Mucosa of descending colon (tissue), 3 donors: ENCODE results near the gene CNTNAP2. TPM values are rescaled to one million over a fixed set of nuclear protein-coding genes. Genes with fewer than 3 reads are reported as not detected.

ENCODE experiments used
- ATAC-seq: fragments of 200-7000 bp; cut with Tn5 transposase; one replicate; pipeline ENCODE4 v1.9.1; 2020; ENCODE audit warnings: mild to moderate bottlenecking, moderate library complexity
- DNase-seq, 3 donors: peaks; one replicate each; pipeline ENCODE4 v3.0.0-alpha.2; 2020
- H3K36me3 ChIP-seq: fragments of 200-600 bp; one replicate; pipeline ENCODE4 v1.8.0; 2021; ENCODE audit warnings: low read depth, mild to moderate bottlenecking
- H3K4me1 ChIP-seq: fragments of 200-600 bp; one replicate; pipeline ENCODE4 v1.8.0; 2021; ENCODE audit warnings: low read depth, mild to moderate bottlenecking
- H3K4me3 ChIP-seq: fragments of 200-600 bp; one replicate; pipeline ENCODE4 v1.8.0; 2021; ENCODE audit warnings: mild to moderate bottlenecking
- H3K9me3 ChIP-seq: fragments of 200-600 bp; one replicate; pipeline ENCODE4 v1.8.0; 2021; ENCODE audit warnings: mild to moderate bottlenecking
- CTCF ChIP-seq: fragments of 200-600 bp; IDR thresholded peaks from one replicate; pipeline ENCODE4 v1.8.0; 2022; ENCODE audit warnings: antibody characterized with exemption, mild to moderate bottlenecking
- intact Hi-C, 2 donors: fragments of 100-400 bp; cut with DNase I in 1 of 2; cut with micrococcal nuclease in 1 of 2; formaldehyde crosslinking; loops; one replicate each; pipeline versions ENCODE4 v1.11.0 to v1.11.1; 2022; cut with DNase I, micrococcal nuclease
- total RNA-seq, 3 donors: library from RNA; stranded (reverse); fragmentation: NEBNext Ultra II Directional in 2 of 3; extraction: Animal tissue kit (Norgen Biotek cat#: 25700) in 2 of 3; gene quantifications; one replicate each; pipeline versions ENCODE4 v1.2.1 to v1.2.4, GENCODE V29; 2021 to 2023
- donor health status: DM: no; HTN: no; CAD: no; lungs with moderate emphysema.
- donor health status: DM: no; HTN: no; CAD: no.
- donor health status: DM: no; HTN: yes; CAD: no.

CNTNAP2 gene
- total RNA-seq, 3 donors from 2014 or later: 3.1 to 5.9 (median 4.2) TPM

GRCh38 chr7:146345251-146345650 is 228.7 kb downstream of the CNTNAP2 start:
- no peak for DNase-seq
- peaks cover 39% of the 10 kb centered on the region for H3K9me3 ChIP-seq
- no peaks in the 10 kb centered on the region for H3K4me1 ChIP-seq
- ATAC-seq: no peak
- no peaks in the 10 kb centered on the region for H3K36me3 ChIP-seq
- no peak for TF ChIP-seq CTCF
- intact Hi-C loops: no loop called here
- H3K4me3 ChIP-seq: no peak overlapping the region

- Histone ChIP-seq H3K4me1 (no peaks in the 10 kb centered on the region), H3K36me3 (no peaks in the 10 kb centered on the region), H3K9me3 (peaks cover 40% of the 10 kb centered on the region), H3K4me3 (no peak overlapping the region)
- ATAC-seq (no peak), DNase-seq (no peak)
- intact Hi-C loops: no loop called here
- TF ChIP-seq CTCF: no peak
Observed at GRCh38 chr7:146346096-146346495, 229.5 kb downstream of the CNTNAP2 start.

GRCh38 chr7:146355216-146355615 is 238.6 kb downstream of the CNTNAP2 start:
- H3K9me3 ChIP-seq: peaks cover 18% of the 10 kb centered on the region
- DNase-seq (no peak), ATAC-seq (no peak)
- no peak overlapping the region for H3K4me3 ChIP-seq
- intact Hi-C loops: no loop called here
- no peaks in the 10 kb centered on the region for H3K36me3 ChIP-seq
- TF ChIP-seq CTCF: no peak
- H3K4me1 ChIP-seq: no peaks in the 10 kb centered on the region

GRCh38 chr7:146359176-146359575 is 242.6 kb downstream of the CNTNAP2 start:
- TF ChIP-seq CTCF: no peak
- ATAC-seq (no peak), DNase-seq (no peak)
- intact Hi-C loops: no loop called here
- H3K36me3 ChIP-seq: no peaks in the 10 kb centered on the region
- no peaks in the 10 kb centered on the region for H3K4me1 ChIP-seq
- H3K4me3 ChIP-seq: no peak overlapping the region
- H3K9me3 ChIP-seq: peaks cover 15% of the 10 kb centered on the region

- no peak for ATAC-seq
- H3K36me3 ChIP-seq: no peaks in the 10 kb centered on the region
- no peak for TF ChIP-seq CTCF
Observed at GRCh38 chr7:146366938-146367337, 250.3 kb downstream of the CNTNAP2 start.

GRCh38 chr7:146370171-146370570 is 253.6 kb downstream of the CNTNAP2 start:
- no peak overlapping the region for H3K4me3 ChIP-seq
- TF ChIP-seq CTCF: no peak
- no peaks in the 10 kb centered on the region for H3K36me3 ChIP-seq
- no peak for ATAC-seq
- H3K4me1 ChIP-seq: no peaks in the 10 kb centered on the region
- intact Hi-C loops: no loop called here
- DNase-seq: no peak
- H3K9me3 ChIP-seq: peaks cover 28% of the 10 kb centered on the region

More at GRCh38 chr7:146366938-146367337, 250.3 kb downstream of the CNTNAP2 start:
- intact Hi-C loops: no loop called here
- H3K4me1 ChIP-seq: no peaks in the 10 kb centered on the region
- H3K4me3 ChIP-seq: no peak overlapping the region
- H3K9me3 ChIP-seq: peaks cover 21% of the 10 kb centered on the region
- no peak for DNase-seq
